Liver (tissue), 9 donors: ENCODE results near the gene DAP3. TPM values are rescaled to one million over a fixed set of nuclear protein-coding genes. Genes with fewer than 3 reads are reported as not detected.

Experiments
- DNase-seq: peaks from one replicate; pipeline ENCODE4 v3.0.0-alpha.2; 2017; ENCODE audit warnings: low spot score
- H3K27ac ChIP-seq, 2 donors: one replicate each; pipeline ENCODE4 v1.7.0; 2013; ENCODE audit warnings: inconsistent platforms in 2 of 2, low read length in 2 of 2, control low read depth in 1 of 2, low read depth in 1 of 2, mild to moderate bottlenecking in 1 of 2
- H3K27me3 ChIP-seq, 4 donors: one replicate each; pipeline versions ENCODE4 v1.6.1 to v1.7.0; 2013; ENCODE audit warnings: low read length in 3 of 4, inconsistent platforms in 1 of 4, mild to moderate bottlenecking in 1 of 4, moderate library complexity in 1 of 4; ENCODE audit not compliant: control insufficient read depth in 4 of 4, insufficient read depth in 4 of 4
- H3K36me3 ChIP-seq, 4 donors: one replicate each; pipeline versions ENCODE4 v1.6.1 to v1.7.0; 2013; ENCODE audit warnings: low read length in 3 of 4, mild to moderate bottlenecking in 3 of 4, low read depth in 1 of 4, moderate library complexity in 1 of 4; ENCODE audit not compliant: control insufficient read depth in 4 of 4, insufficient read depth in 3 of 4
- H3K4me1 ChIP-seq, 4 donors: one replicate each; pipeline versions ENCODE4 v1.6.1 to v1.7.0; 2013; ENCODE audit warnings: low read length in 3 of 4, mild to moderate bottlenecking in 3 of 4, moderate library complexity in 1 of 4; ENCODE audit not compliant: control insufficient read depth in 4 of 4, insufficient read depth in 4 of 4
- H3K4me3 ChIP-seq, 3 donors: one replicate each; pipeline versions ENCODE4 v1.6.1 to v1.7.0; 2013; ENCODE audit warnings: low read length in 3 of 3, control low read depth in 1 of 3, low read depth in 1 of 3, mild to moderate bottlenecking in 1 of 3
- H3K9ac ChIP-seq, 2 donors: one replicate each; pipeline ENCODE4 v1.7.0; 2013; ENCODE audit warnings: low read length in 2 of 2, mild to moderate bottlenecking in 2 of 2, moderate library complexity in 2 of 2, control low read depth in 1 of 2, low read depth in 1 of 2
- H3K9me3 ChIP-seq, 4 donors: one replicate each; pipeline versions ENCODE4 v1.6.1 to v1.7.0; 2013; ENCODE audit warnings: low read length in 3 of 4; ENCODE audit not compliant: control insufficient read depth in 4 of 4
- EGR1 ChIP-seq, 2 donors: IDR thresholded peaks; 2 replicates each; pipeline ENCODE4 v1.6.1; 2016 to 2018; ENCODE audit warnings: antibody characterized with exemption in 2 of 2, low read depth in 2 of 2
- FOXA1 ChIP-seq: IDR thresholded peaks from 2 replicates; pipeline ENCODE4 v1.6.1; 2016; ENCODE audit warnings: antibody characterized with exemption
- FOXA2 ChIP-seq: IDR thresholded peaks from 2 replicates; pipeline ENCODE4 v1.6.1; 2016; ENCODE audit warnings: antibody characterized with exemption
- GABPA ChIP-seq, 2 donors: IDR thresholded peaks in 1 of 2; conservative IDR thresholded peaks in 1 of 2; 2 replicates each; pipeline ENCODE4 v1.6.1; 2016; ENCODE audit warnings: antibody characterized with exemption in 2 of 2, mild to moderate bottlenecking in 1 of 2, moderate library complexity in 1 of 2
- HNF4A ChIP-seq, 2 donors: conservative IDR thresholded peaks; 2 replicates each; pipeline ENCODE4 v1.6.1; 2016; ENCODE audit warnings: antibody characterized with exemption in 2 of 2, mild to moderate bottlenecking in 2 of 2
- HNF4G ChIP-seq: IDR thresholded peaks from 2 replicates; pipeline ENCODE4 v1.6.1; 2016; ENCODE audit warnings: antibody characterized with exemption
- JUND ChIP-seq, 2 donors: IDR thresholded peaks; 2 replicates each; pipeline ENCODE4 v1.6.1; 2016; ENCODE audit warnings: antibody characterized with exemption in 2 of 2
- NR2F2 ChIP-seq: IDR thresholded peaks from 2 replicates; pipeline ENCODE4 v1.6.1; 2016; ENCODE audit warnings: antibody characterized with exemption
- RAD21 ChIP-seq, 2 donors: IDR thresholded peaks; 2 replicates each; pipeline ENCODE4 v1.6.1; 2016; ENCODE audit warnings: antibody characterized with exemption in 2 of 2, mild to moderate bottlenecking in 2 of 2
- RXRA ChIP-seq, 2 donors: IDR thresholded peaks; 2 replicates each; pipeline ENCODE4 v1.6.1; 2017 to 2018; ENCODE audit warnings: antibody characterized with exemption in 2 of 2, mild to moderate bottlenecking in 1 of 2
- SP1 ChIP-seq: IDR thresholded peaks from 2 replicates; pipeline ENCODE4 v1.6.1; 2018; ENCODE audit warnings: antibody characterized with exemption, mild to moderate bottlenecking
- TAF1 ChIP-seq: conservative IDR thresholded peaks from 2 replicates; pipeline ENCODE4 v1.6.1; 2016; ENCODE audit warnings: antibody characterized with exemption, mild to moderate bottlenecking
- YY1 ChIP-seq: IDR thresholded peaks from 2 replicates; pipeline ENCODE4 v1.6.1; 2016; ENCODE audit warnings: antibody characterized with exemption, mild to moderate bottlenecking
- ZBTB33 ChIP-seq: IDR thresholded peaks from 2 replicates; pipeline ENCODE4 v1.6.1; 2016; ENCODE audit warnings: antibody characterized with exemption
- WGBS: extraction: QIAGEN DNeasy Blood & Tissue Kit; methylation state at CpG from one replicate; pipeline ENCODE4 v1.1.7; 2013; 5-methylcytosine and 5-hydroxymethylcytosine counted together
- polyA plus RNA-seq, 2 donors: library from polyadenylated mRNA; stranded (reverse) in 1 of 2; unstranded in 1 of 2; fragments of 200-250 nt in 1 of 2; fragments of >200 nt in 1 of 2; fragmentation: Nextera tagmentation in 1 of 2; extraction: Ambion mirVana in 1 of 2; gene quantifications; one replicate each; pipeline versions ENCODE4 v1.2.1 to v1.2.3, GENCODE V29; 2013 to 2015
- total RNA-seq, 2 donors: library from RNA; depleted of rRNA; stranded (reverse); fragments of >200 nt; gene quantifications; one replicate each; pipeline ENCODE4 v1.2.3, GENCODE V29; 2014
- TF ChIP-seq, protein P1 (sequence below): IDR thresholded peaks from 2 replicates; pipeline ENCODE4 v1.6.1; 2016; ENCODE audit warnings: antibody characterized with exemption
- TF ChIP-seq, protein P2 (sequence below): IDR thresholded peaks from 2 replicates; pipeline ENCODE4 v1.6.1; 2016; ENCODE audit warnings: antibody characterized with exemption
- TF ChIP-seq, protein P3 (sequence below): fragments of 150-350 bp; IDR thresholded peaks from 2 replicates; pipeline ENCODE4 v1.5.1; 2017; ENCODE audit warnings: improper control_type of control experiment, low read depth, low read length; ENCODE audit not compliant: missing input control
- TF ChIP-seq, protein P4 (sequence below): IDR thresholded peaks from 2 replicates; pipeline ENCODE4 v1.6.1; 2016; ENCODE audit warnings: antibody characterized with exemption, mild to moderate bottlenecking
- donor health status: healthy.
- donor health status: healthy.
- donor health status: healthy.
- donor health status: healthy.
- donor health status: healthy.

Gene DAP3
- total and polyA plus RNA-seq, 4 donors: 43.1 to 59.3 (median 57.3) TPM

- no peaks in the 10 kb centered on the region for H3K9me3 ChIP-seq
- no peak overlapping the region for H3K9ac ChIP-seq
- no peaks in the 10 kb centered on the region for H3K27me3 ChIP-seq
- H3K27ac ChIP-seq: no peak overlapping the region
- peaks cover 3 to 40% (median 33%) of the 10 kb centered on the region in 4 donors for H3K36me3 ChIP-seq
- 90% methylated on average over 6 of the region's 6 CpGs for WGBS
- no peak for TF ChIP-seq EGR1 (IDR thresholded peaks at IDR 0.05; ENCODE audit: low read depth in 2 of 2)
- TF ChIP-seq HNF4A (conservative IDR thresholded peaks at IDR 0.05): no peak
- TF ChIP-seq HNF4G: no peak
- TF ChIP-seq JUND (IDR thresholded peaks at IDR 0.05): no peak
- TF ChIP-seq GABPA (IDR thresholded peaks at IDR 0.05 in 1 of 2, conservative IDR thresholded peaks at IDR 0.05 in 1 of 2): no peak
- TF ChIP-seq, protein P1, sequence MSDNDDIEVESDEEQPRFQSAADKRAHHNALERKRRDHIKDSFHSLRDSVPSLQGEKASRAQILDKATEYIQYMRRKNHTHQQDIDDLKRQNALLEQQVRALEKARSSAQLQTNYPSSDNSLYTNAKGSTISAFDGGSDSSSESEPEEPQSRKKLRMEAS: no peak
- TF ChIP-seq FOXA2: no peak
- TF ChIP-seq, protein P2, sequence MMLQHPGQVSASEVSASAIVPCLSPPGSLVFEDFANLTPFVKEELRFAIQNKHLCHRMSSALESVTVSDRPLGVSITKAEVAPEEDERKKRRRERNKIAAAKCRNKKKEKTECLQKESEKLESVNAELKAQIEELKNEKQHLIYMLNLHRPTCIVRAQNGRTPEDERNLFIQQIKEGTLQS: no peak
- no peak for TF ChIP-seq SP1
- TF ChIP-seq, protein P3, sequence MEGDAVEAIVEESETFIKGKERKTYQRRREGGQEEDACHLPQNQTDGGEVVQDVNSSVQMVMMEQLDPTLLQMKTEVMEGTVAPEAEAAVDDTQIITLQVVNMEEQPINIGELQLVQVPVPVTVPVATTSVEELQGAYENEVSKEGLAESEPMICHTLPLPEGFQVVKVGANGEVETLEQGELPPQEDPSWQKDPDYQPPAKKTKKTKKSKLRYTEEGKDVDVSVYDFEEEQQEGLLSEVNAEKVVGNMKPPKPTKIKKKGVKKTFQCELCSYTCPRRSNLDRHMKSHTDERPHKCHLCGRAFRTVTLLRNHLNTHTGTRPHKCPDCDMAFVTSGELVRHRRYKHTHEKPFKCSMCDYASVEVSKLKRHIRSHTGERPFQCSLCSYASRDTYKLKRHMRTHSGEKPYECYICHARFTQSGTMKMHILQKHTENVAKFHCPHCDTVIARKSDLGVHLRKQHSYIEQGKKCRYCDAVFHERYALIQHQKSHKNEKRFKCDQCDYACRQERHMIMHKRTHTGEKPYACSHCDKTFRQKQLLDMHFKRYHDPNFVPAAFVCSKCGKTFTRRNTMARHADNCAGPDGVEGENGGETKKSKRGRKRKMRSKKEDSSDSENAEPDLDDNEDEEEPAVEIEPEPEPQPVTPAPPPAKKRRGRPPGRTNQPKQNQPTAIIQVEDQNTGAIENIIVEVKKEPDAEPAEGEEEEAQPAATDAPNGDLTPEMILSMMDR: no peak
- no peak for TF ChIP-seq RXRA (IDR thresholded peaks at IDR 0.05)
- no peak for TF ChIP-seq NR2F2
- no peak for TF ChIP-seq TAF1
- TF ChIP-seq RAD21 (IDR thresholded peaks at IDR 0.05): no peak
- TF ChIP-seq YY1: no peak
- TF ChIP-seq ZBTB33: no peak
- TF ChIP-seq FOXA1: no peak
- TF ChIP-seq, protein P4, sequence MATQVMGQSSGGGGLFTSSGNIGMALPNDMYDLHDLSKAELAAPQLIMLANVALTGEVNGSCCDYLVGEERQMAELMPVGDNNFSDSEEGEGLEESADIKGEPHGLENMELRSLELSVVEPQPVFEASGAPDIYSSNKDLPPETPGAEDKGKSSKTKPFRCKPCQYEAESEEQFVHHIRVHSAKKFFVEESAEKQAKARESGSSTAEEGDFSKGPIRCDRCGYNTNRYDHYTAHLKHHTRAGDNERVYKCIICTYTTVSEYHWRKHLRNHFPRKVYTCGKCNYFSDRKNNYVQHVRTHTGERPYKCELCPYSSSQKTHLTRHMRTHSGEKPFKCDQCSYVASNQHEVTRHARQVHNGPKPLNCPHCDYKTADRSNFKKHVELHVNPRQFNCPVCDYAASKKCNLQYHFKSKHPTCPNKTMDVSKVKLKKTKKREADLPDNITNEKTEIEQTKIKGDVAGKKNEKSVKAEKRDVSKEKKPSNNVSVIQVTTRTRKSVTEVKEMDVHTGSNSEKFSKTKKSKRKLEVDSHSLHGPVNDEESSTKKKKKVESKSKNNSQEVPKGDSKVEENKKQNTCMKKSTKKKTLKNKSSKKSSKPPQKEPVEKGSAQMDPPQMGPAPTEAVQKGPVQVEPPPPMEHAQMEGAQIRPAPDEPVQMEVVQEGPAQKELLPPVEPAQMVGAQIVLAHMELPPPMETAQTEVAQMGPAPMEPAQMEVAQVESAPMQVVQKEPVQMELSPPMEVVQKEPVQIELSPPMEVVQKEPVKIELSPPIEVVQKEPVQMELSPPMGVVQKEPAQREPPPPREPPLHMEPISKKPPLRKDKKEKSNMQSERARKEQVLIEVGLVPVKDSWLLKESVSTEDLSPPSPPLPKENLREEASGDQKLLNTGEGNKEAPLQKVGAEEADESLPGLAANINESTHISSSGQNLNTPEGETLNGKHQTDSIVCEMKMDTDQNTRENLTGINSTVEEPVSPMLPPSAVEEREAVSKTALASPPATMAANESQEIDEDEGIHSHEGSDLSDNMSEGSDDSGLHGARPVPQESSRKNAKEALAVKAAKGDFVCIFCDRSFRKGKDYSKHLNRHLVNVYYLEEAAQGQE: no peak
- H3K4me3 ChIP-seq: no peak overlapping the region
- H3K4me1 ChIP-seq: peaks cover 0 to 3% (median 0%) of the 10 kb centered on the region in 4 donors
- DNase-seq: no peak
Observed at GRCh38 chr1:155680531-155680930, 8.4 kb upstream of the DAP3 start.
